ENCODE measurements around the gene SERPINI2.

DNA sequence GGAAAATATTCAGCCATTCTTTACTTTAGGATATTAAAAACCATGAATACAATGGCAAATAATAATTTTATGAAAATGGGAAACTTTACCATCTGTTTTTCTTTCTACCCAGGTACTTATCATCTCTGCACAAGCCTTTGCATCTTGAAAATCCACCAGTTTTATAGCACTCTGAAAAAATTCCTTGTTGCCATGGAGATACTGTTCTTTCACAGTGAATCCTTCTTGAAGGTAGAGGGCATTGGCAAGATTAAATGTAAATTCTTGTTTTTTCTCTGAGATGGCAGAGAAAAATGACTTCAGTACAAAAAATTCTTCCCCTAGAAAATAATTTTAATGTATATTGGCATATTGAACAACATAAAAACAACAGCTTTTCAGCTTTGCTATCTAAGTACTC lies 6.9 kb downstream of the SERPINI2 start:
- TF ChIP-seq POLR2AphosphoS5 (IDR thresholded peaks at IDR 0.05; ENCODE audit: low read depth, low read length) (no peak), POLR2A (IDR thresholded peaks at IDR 0.05; ENCODE audit: low read depth, low read length) (no peak), TAF1 (IDR thresholded peaks at IDR 0.05; ENCODE audit: borderline replicate concordance, low read depth, low read length) (no peak)
